ENCODE data around the gene SMIM23. TPM values are rescaled to one million over a fixed set of nuclear protein-coding genes. Genes with fewer than 3 reads are reported as not detected.

SMIM23 gene
- total RNA-seq, 3 donors from 2014 or later = not detected

DNA sequence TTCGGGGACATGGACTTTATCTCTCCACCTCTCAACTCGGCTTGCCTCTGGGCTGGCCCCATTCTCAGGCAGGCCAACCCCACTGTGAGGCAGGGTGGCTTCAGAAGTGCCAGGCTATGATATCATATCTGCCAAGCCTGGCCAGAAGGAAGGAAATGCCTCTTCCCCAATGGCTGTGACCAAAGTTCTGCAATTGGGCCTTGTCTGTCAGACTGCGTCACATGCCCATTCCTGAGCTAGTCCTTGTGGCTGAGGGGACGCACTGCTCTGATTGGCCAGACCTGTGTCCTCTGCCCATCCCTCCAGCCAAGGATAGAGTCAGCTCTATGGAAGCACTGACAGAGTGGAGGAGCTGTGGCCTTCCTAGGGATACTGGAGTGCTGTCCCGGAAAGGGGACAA is 11.9 kb downstream of the SMIM23 start:
- Histone ChIP-seq H3K4me3 (no peak overlapping the region), H3K36me3 (no peaks in the 10 kb centered on the region), H3K27me3 (no peaks in the 10 kb centered on the region), H3K4me1 (no peaks in the 10 kb centered on the region), H3K9me3 (no peaks in the 10 kb centered on the region), H3K27ac (no peak overlapping the region)
- TF ChIP-seq POLR2AphosphoS5 (IDR thresholded peaks at IDR 0.05) (no peak), POLR2A (IDR thresholded peaks at IDR 0.05) (no peak)
- DNase-seq (ENCODE audit: low spot score in 2 of 2) = no peak
- intact Hi-C loops (cut with DNase I; ENCODE audit: low total_unique reads) = no loop called here

DNA sequence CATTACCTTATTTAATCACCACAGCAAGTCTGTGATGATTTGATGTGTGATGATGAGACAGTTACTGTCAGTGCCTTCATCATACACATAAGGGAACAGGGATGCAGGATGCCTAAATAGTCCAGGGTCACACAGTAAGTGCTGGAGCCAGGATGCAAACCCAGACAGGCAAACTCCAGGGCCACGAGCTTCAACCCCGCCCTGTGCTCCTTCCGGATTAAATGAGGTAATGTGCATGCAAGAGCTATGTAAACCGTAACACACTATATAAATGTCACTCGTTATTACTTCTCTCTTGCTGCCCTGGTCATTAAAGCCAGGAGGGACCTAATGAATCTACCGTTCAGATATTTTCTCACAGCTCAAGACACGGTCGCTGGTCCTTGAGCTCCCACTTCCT is 12.8 kb downstream of the SMIM23 start:
- DNase-seq (ENCODE audit: low spot score in 2 of 2) = no peak
- Histone ChIP-seq H3K27ac (no peak overlapping the region), H3K27me3 (peaks cover 0 to 4% of the 10 kb centered on the region in 2 donors), H3K9me3 (no peaks in the 10 kb centered on the region), H3K4me1 (no peaks in the 10 kb centered on the region), H3K36me3 (no peaks in the 10 kb centered on the region), H3K4me3 (no peak overlapping the region)
- TF ChIP-seq POLR2AphosphoS5 (IDR thresholded peaks at IDR 0.05) = no peak
- TF ChIP-seq CTCF (IDR thresholded peaks at IDR 0.05) = no peak
- no peak for TF ChIP-seq POLR2A (IDR thresholded peaks at IDR 0.05)
- intact Hi-C loops (cut with DNase I; ENCODE audit: low total_unique reads) = no loop called here

GRCh38 chr5:171801839-171802238 is 16.2 kb downstream of the SMIM23 start:
- no peak for DNase-seq (ENCODE audit: low spot score in 2 of 2)
- TF ChIP-seq CTCF (IDR thresholded peaks at IDR 0.05) (no peak), POLR2AphosphoS5 (IDR thresholded peaks at IDR 0.05) (no peak), POLR2A (IDR thresholded peaks at IDR 0.05) (no peak)
- H3K9me3 ChIP-seq = no peaks in the 10 kb centered on the region
- H3K27me3 ChIP-seq = peaks cover 0 to 23% of the 10 kb centered on the region in 2 donors
- H3K4me3 ChIP-seq = no peak overlapping the region
- H3K36me3 ChIP-seq = no peaks in the 10 kb centered on the region
- intact Hi-C loops (cut with DNase I; ENCODE audit: low total_unique reads) = no loop called here
- no peaks in the 10 kb centered on the region for H3K4me1 ChIP-seq
- no peak overlapping the region for H3K27ac ChIP-seq

- Histone ChIP-seq H3K36me3 (no peaks in the 10 kb centered on the region), H3K4me3 (no peak overlapping the region), H3K27ac (no peak overlapping the region), H3K27me3 (peaks cover 0 to 32% of the 10 kb centered on the region in 2 donors), H3K9me3 (peaks cover 0 to 12% of the 10 kb centered on the region in 2 donors), H3K4me1 (no peaks in the 10 kb centered on the region)
- no peak for TF ChIP-seq CTCF (IDR thresholded peaks at IDR 0.05)
- no peak for TF ChIP-seq POLR2AphosphoS5 (IDR thresholded peaks at IDR 0.05)
- no peak for TF ChIP-seq POLR2A (IDR thresholded peaks at IDR 0.05)
- intact Hi-C loops (cut with DNase I; ENCODE audit: low total_unique reads) = no loop called here
- DNase-seq (ENCODE audit: low spot score in 2 of 2) = no peak
These were observed 20.1 kb downstream of the SMIM23 start for GRCh38 chr5:171805746-171806145.

- no peaks in the 10 kb centered on the region for H3K36me3 ChIP-seq
- TF ChIP-seq POLR2AphosphoS5 (IDR thresholded peaks at IDR 0.05) = no peak
- no peak for TF ChIP-seq CTCF (IDR thresholded peaks at IDR 0.05)
- TF ChIP-seq POLR2A (IDR thresholded peaks at IDR 0.05) = no peak
- intact Hi-C loops (cut with DNase I; ENCODE audit: low total_unique reads) = no loop called here
- peaks cover 13 to 26% of the 10 kb centered on the region in 2 donors for H3K9me3 ChIP-seq
- H3K4me3 ChIP-seq = no peak overlapping the region
- DNase-seq (ENCODE audit: low spot score in 2 of 2) = no peak
- H3K27ac ChIP-seq = no peak overlapping the region
- no peaks in the 10 kb centered on the region for H3K4me1 ChIP-seq
- peaks cover 0 to 32% of the 10 kb centered on the region in 2 donors for H3K27me3 ChIP-seq
These were observed 21.5 kb downstream of the SMIM23 start for GRCh38 chr5:171806976-171807747.

Data from breast epithelium (tissue), 4 donors.